ENCODE data around the gene DISP3.

The DISP3 gene

GRCh38 chr1:11535761-11536572, 57.0 kb downstream of the DISP3 start:
- TF ChIP-seq CTCF (IDR thresholded peaks at IDR 0.05; ENCODE audit: low read length, missing control alignments) = no peak
- no peak overlapping the region for H3K4me3 ChIP-seq (replicated peaks; ENCODE audit: low read depth, low read length)
- DNase-seq (ENCODE audit: low read depth) = no peak

DNA sequence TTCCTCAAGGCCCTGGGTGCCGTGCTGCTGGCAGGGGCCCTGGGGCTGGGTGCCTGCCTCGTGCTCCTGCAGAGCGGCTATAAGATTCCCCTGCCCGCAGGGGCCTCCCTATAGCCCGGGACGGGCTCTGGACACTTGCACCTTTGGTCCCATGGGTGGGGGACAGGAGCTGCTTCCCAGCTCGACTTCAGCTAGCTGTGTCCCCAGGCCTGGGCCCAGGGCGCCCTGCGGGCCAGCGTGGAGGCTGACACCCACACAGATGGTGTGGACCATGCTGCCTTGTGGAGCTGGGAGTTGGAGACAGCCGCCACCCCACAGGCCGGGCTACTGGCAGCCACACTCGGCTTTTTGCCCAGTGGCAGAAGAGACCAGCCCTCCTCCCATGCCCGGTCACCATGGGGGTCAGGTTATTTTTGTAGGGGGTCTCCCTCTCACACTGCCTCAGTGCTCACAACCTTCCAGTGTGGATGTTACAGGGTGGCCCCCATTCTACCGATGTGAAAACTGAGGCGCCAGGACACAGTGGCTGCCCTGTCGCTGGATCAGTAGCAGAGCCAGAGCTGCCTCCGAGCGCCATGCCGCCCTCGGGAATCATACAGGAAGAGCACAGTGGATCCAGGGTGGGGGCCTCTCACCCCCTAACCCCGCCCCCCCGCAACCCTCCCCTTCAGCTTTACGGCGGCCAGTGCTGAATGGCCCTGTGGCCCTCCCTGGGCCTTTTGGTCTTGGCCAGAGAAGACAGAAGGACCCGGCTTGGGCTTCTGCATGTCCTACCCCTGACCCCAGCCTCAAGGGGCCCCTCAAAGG, 57.8 kb downstream of the DISP3 start:
- no peak overlapping the region for H3K4me3 ChIP-seq (replicated peaks; ENCODE audit: low read depth, low read length)
- no peak for DNase-seq (ENCODE audit: low read depth)
- no peak for TF ChIP-seq CTCF (IDR thresholded peaks at IDR 0.05; ENCODE audit: low read length, missing control alignments)

DNA sequence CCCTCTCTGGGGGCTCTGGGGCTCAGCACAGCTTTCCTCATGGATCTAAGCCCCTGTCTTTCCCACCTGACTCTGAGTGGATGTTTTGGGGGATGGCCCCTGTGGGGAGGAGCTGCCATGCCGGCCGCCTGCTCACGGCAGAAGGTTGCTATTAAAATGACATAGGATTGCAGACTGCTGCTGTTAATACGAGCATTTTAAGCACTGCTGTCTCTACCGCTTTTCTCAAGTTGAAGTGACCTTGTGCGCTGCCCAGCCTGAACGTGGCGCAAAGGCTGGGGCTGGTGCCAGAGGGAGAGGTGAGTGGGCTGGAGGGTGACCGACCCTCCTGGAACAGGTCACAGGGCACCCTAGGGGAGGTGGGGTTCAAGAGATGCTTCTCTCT, 58.4 kb downstream of the DISP3 start:
- no peak for DNase-seq (ENCODE audit: low read depth)
- TF ChIP-seq CTCF (IDR thresholded peaks at IDR 0.05; ENCODE audit: low read length, missing control alignments) = no peak
- H3K4me3 ChIP-seq (replicated peaks; ENCODE audit: low read depth, low read length) = no peak overlapping the region

GRCh38 chr1:11537854-11538591, 59.1 kb downstream of the DISP3 start:
- TF ChIP-seq CTCF (IDR thresholded peaks at IDR 0.05; ENCODE audit: low read length, missing control alignments) = no peak
- DNase-seq (ENCODE audit: low read depth) = no peak
- H3K4me3 ChIP-seq (replicated peaks; ENCODE audit: low read depth, low read length) = no peak overlapping the region

- DNase-seq (ENCODE audit: low read depth) = no peak
- no peak for TF ChIP-seq CTCF (IDR thresholded peaks at IDR 0.05; ENCODE audit: low read length, missing control alignments)
- no peak overlapping the region for H3K4me3 ChIP-seq (replicated peaks; ENCODE audit: low read depth, low read length)
Measured at GRCh38 chr1:11538886-11539285, 59.9 kb downstream of the DISP3 start.

GRCh38 chr1:11539850-11540772, 61.2 kb downstream of the DISP3 start:
- DNase-seq (ENCODE audit: low read depth) = no peak
- TF ChIP-seq CTCF (IDR thresholded peaks at IDR 0.05; ENCODE audit: low read length, missing control alignments) = no peak
- no peak overlapping the region for H3K4me3 ChIP-seq (replicated peaks; ENCODE audit: low read depth, low read length)
